OCI-M2 (cell line): ENCODE measurements around the gene UPP1.
"Not testable (repeated sequence)": the region's sequence is repeated elsewhere in the genome, so short reads cannot be mapped to it uniquely, and the experiment has no call there.

Source experiments
- DNase-seq: peaks from one replicate; lab custom pipeline; 2025; ENCODE audit not compliant: unreplicated experiment; lab: John Stamatoyannopoulos, UW

UPP1 gene

DNA sequence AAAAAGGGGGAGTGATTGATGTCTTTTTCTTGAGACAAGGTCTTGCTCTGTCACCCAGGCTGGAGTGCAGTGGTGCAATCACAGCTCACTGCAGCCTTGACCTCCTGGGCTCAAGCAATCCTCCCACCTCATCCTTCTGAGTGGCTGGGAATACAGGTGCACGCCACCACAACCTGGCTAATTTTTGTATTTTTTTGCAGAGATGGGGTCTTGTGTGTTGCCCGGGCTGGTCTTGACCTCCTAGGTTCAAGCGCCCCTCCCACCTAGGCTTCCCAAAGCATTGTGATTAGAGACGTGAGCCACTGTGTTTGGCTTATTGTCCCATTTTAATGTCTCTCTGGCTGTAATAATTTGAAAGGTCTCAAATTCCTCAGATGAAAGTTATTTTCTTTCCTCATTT lies 21.8 kb downstream of the UPP1 start:
- no peak for DNase-seq

DNA sequence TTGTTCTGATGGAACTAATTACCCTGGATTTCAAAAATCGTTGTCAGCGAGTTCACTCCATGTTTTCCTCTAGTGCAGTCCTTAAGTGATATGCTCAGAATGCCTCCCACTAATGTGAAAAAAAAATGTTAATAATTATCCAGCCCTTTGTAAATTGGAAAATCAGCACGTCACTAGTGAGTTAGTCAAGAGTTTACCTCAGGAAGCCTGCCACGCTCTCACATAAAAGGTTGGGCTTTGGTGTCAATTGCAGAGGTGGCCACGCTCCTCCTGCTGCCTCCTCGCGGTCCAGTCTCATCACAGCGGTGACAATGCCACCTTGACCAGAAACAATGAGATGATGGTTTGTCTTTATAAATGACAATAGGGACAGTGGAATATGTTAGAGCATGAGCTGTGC lies 22.5 kb downstream of the UPP1 start:
- DNase-seq = no peak

DNA sequence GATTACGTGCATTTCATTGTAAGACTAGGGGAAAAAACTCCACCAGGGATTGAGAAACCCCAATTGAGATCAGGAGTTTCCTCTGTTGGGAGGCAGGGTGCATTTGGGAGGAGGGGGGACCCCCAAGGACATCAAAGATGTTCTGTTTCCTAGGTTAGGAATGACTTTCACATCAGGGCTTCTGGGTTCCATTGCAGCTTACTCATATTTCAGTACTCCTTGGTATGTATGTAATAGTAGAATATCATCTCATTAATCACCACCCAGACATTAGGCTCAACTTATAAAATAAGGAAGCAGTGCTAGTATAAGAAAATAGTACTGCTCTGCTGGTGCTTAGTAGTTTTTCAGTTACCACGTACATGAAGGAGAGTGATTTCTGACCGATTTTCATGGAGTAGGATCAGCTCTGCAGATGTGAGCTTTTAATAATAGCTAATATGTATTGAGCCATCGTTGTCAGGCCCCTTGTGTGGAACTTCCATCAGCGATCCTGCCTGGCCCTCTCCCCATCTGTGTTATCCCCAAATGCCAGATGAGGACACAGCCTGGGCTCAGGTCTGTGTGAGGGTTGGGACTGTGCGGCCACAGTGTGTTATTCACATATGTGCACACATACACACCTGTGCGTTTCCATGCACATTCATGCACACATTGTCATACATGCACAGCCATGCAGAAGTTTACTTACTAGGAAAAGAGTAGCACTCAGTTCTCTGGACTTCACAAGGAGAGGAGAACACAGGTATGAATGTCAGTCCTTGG lies 23.5 kb downstream of the UPP1 start:
- DNase-seq = no peak

DNA sequence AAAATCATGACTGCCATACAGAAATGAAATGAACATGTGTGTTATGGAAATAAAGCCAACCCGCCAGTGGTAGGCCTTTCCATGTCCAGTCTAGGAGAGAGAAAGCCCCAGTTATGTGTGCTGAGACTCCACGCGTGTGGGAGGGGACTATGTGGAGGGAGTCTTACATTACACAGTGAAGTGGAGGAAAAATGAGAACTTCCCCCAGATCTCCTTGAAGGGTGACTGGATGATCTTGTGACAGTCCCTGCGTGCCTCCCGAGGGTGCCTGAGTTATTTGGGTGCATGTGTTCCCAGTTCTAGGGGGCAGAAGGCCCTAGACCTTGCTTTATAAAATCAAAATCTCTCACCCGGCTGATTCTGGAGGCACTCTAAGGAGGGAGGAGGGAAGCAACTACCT lies 24.2 kb downstream of the UPP1 start:
- no peak for DNase-seq

DNA sequence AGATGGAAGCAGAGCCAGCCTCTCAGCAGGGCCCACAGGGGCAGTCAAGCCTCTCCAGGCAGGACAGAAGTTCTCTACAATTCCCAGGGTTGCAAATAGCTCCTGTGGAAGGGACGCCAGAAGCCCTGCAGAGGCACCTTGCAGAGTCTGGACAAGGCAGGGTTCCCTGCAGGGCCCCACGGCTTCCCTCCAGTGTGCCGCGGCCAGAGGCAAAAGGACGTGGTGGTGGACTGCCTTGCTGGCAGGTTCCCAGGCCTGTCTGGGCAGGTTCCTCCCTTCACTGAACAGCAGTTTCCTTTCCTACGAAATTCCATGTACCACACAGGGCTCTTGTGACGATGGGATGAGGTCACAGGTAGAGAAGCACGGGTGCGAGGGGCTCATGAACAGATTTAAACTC lies 25.1 kb downstream of the UPP1 start:
- no peak for DNase-seq

DNA sequence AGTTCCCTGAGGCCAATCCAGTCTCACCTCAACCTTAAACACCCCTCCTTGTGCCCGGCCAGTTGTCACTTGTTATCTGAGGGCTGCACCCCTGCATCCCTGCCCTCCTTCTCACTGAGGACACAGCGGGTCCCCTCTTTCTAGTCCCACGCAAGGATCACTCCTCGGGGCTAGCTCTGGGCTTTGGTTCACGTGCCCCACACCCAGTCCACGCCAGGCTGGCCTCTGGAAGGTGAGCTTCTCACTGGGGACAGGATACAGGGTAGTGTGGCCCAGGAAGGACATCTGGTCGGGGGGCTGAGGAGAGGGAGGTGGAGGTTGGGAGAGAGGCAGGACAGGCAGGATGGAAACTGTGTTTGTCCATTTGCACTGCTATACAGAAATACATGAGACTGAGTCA lies 25.5 kb downstream of the UPP1 start:
- DNase-seq = no peak

DNA sequence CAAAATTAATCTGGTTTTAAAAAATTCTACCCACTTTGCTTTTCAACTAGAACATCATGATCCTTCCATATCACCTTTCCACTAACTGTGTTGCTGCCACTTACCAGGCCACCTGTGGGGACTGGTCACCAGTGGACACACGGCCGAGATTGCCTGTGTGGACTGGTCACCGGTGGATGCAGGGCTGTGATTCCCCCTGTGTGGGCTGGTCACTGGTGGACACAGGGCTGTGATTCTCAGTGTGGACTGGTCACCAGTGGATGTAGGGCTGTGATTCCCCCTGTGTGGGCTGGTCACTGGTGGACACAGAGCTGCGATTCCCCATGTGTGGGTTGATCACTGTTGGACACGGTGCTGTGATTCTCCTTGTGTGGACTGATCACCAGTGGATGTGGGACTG lies 27.0 kb downstream of the UPP1 start:
- no peak for DNase-seq

DNA sequence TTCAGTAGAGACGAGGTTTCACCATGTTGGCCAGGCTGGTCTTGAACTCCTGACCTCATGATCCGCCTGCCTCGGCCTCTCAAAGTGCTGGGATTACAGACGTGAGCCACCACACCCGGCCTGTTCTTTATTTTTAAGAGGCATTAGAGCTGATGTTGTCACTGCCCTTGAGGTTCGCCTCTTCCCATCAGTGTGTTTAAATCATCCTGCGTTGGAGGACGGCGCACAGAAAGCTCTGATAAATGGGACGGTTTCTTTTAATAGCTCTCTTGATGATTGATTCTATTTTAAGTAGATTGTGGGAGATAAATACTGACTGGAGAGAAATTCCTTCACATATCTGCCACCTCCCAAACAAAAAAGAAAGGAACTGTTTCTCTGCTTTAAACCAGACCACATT lies 29.0 kb downstream of the UPP1 start:
- no peak for DNase-seq

DNA sequence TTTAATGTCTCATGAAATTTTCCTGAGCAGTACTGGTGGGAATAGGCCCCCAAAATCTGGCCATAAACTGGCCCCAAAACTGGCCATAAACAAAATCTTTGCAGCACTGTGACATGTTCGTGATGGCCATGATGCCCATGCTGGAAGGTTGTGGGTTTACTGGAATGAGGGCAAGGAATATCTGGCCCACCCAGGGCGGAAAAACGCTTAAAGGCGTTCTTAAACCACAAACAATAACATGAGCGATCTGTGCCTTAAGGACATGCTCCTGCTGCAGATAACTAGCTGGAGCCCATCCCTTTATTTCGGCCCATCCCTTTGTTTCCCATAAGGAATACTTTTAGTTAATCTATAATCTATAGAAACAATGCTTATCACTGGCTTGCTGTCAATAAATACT lies 31.5 kb downstream of the UPP1 start:
- DNase-seq = not testable (repeated sequence)

DNA sequence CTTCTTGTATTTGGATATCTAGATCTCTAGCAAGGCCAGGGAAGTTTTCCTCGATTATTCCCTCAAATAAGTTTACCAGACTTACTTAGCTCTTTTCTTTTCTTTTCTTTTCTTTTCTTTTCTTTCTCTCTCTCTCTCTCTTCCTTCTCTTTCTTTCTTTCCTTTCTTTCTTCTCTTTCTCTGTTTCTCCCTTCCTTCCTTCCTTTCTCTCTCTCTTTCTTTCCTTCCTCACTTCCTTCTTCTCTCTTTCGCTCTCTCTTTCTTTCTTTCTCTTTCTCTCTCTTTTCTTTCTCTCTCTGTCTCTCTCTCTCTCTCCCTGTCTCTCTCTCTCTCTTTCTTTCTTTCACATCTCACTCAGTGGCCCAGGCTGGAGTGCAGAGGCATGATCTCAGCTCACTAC lies 37.0 kb downstream of the UPP1 start:
- DNase-seq = no peak

DNA sequence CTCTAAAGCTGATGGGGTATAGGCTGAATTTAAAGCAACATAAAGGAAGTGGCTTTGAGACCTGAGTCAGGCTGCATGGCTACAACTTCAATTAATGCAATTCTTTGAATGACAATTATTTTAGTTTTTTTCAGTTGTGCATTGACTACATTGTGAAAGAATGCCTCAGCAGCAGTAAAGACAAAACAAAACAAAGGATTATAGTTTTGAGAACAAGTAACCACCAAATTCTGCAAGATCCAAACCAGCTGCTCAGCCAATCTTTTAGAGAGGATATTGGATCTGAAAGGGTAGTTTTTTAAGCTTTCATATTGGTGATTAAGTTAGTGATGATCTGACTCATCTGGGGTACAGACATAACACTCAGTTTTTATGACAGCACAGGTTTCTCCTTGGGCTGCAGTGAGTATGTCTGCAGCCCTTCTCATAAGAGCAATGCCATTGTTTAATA lies 41.6 kb downstream of the UPP1 start:
- DNase-seq = no peak

DNA sequence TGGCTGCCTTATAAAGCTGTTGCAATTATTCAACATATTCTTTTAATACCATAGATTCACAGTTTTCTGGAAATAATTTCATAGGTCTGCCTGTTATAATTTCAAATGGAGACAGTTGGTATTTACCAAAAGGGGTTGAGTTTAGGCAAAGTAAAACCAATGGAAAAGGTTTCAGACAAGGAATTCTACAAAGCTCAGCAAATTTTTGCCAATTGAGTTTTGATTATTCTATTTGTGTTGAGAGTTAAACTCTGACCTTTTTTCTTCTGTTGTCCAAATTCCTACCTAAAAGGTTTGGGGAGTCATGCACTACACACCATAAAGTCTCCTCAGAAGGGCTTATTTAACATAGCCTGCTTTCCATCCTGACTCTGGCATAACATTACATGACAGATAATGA lies 43.7 kb downstream of the UPP1 start:
- no peak for DNase-seq

DNA sequence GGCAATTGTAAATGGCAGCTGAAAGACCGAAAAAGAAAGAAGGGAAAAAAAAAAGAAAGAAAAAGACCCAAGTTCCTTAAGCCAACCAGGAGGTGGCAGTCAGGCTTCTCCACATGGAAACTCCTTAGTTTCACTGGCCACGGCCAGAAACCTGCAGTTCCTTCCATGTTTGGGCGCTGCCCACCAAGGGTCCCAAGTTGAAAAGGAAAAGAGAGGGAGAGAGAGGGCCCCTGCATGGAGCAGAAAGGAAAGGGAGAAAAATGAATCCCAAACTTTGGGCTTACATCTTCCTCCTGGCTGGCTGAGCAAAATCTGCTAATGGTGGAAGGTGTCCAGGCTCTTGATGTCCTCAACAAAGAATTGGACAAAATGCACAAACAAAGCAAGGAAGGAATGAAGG lies 50.4 kb downstream of the UPP1 start:
- DNase-seq = no peak

DNA sequence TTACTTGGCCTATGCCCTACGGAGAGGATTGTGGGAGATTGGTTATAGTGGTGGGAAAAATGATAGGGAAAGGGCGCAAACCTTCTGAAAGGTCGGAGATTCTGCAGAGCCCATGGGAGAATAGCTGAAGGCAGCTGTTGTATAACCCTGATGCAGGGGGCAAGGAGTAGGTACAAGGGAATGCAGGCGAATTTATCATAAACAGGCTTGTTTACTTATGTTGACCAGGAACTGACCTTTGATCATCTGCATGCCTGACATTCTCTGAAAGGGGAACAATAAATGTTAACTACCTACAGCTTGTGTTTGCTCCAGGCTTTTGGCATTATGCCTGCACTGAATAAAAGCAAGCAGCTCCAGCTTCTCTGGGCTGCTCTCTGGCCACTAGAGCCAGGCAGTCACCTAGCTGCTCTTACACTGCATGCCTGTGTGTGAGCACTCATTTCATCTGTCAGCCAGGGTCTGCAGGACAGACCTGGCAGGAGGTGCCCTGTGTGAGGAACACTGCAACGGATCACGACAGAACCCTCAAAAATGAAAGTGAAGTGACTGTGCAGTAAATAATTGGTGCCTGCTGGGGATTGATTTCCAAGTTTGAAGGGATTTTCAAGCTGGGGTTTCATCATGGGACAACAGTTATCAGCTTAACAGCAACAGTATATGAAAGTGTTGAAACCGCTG lies 51.1 kb downstream of the UPP1 start:
- no peak for DNase-seq

DNA sequence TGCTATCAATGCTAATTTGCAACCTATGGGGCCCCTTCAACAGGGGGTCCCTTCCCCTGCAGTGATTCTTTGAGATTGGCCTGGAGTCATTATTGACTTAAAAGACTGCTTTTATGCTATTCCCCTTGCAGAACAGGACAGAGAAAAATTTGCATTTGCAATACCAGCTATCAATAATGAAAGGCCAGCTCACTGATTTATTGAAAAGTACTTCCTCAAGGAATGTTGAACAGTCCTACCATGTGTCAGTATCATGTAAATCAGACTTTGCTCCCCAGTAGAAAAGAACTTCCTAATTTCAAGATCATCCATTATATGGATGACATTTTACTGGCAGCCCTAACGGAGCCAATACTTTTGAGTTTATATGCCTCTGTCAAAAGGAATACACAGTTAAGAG lies 52.5 kb downstream of the UPP1 start:
- no peak for DNase-seq

DNA sequence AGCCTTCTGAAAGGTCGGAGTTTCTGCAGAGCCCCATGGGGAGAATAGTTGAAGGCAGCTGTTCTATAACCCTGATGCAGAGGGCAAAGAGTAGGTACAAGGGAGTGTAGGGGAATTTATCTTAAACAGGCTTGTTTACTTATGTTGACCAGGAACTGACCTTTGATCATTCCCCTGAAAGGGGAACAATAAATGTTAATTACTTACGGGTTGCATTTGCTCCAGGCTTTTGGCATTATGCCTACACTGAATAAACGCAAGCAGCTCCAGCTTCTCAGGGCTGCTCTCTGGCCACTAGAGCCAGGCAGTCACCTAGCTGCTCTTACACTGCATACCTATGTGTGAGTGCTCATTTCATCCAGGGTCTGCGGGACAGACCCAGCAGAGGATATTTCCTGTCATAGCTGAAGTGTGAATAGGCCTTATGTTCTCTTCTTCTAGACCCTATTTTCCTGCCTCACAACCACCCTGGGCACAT lies 55.3 kb downstream of the UPP1 start:
- DNase-seq = no peak

DNA sequence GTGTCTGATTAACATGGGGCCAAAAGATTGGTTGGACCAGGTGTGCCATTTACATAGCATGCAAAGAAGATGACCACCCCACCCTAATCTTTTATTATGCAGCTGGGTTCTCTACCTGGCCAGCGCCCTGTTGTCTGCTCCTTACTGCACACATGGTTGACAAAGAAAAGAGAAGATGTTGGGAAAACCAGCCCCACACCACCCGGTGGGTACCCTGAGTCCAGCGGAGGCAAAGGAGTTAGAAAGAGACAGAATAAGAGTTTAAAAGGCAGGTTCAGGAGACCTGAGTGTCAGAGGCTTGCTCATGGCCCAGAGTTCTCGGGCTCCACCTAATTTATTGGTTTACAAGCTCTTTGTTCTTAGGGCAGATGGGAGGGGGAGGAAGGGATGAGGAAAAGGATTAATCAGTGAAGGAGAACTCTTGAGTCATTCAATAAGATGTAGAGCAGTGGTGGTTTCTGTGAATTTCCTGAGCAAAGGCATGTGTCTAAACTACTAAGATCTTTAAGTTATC lies 58.1 kb downstream of the UPP1 start:
- no peak for DNase-seq

DNA sequence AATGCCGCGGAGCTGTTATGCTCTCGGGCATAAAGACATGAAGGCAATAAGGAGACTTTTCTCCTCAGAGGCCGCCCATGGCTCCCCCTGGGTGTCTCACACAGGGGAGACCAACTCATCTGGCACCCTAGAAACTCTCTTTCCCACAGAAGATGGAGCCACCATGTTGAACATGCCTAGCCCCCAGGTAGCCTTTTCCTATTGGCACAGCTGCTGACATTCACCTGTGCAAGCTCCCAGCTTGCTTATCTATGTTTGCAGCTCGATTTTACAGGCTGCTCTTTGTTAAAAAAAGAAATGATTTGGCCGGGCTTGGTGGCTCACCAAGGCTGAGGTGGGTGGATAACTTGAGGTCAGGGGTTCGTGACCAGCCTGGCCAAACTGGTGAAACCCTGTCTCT lies 58.6 kb downstream of the UPP1 start:
- not testable (repeated sequence) for DNase-seq

DNA sequence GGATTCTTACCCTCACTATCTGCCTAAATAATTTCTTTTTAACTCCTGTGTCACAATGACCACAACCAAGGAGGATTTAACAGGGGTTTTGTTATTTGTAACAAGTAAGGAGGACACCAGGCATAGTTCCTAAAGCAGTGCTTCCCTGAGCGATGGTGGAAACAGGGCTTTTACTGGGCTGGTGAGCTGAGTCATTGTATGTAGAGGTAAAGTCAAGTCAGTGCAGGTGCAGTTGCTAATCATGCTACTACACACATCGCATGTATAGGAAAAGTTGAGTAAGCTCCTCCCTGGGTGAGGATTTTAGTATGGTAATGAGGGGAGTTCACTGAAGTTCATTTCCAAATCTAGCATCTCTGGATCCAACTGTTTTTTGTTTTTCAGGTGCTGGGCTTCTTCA lies 59.2 kb downstream of the UPP1 start:
- no peak for DNase-seq

DNA sequence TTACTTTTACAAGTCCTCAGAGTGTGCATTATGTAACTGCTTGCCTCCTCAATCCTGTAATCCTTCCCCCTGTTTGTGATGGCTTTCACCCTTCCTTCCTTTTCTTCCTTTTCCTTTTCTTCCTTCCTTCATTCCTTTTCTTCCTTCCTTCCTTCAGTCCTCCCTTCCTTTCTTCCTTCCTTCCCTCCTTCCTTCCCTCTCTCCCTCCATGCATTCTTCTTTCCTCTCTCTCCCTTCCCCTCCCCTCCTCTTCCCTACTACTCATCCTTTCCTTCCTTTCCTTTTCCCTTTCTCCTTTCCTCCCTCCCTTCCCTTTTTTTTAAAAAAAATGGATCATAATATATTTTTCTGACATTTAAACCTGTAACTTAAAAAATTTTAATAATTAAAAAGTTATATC lies 60.0 kb downstream of the UPP1 start:
- DNase-seq = no peak

DNA sequence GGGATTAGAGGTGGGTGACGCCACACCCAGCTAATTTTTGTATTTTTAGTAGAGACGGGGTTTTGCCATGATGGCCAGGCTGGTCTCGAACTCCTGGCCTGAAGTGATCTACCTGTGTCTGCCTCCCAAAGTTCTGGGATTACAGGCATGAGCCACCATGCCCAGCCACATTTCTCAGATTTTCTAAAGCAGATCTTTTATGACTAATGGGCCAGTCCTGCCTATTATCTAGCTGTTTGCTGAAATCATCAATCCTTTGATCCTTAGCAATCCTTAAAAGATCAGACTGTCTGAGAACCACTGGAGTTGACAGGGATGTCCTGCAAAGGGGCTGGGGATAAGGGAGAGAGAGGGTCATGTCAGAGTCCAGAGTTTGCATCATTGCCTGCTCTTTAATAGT lies 61.0 kb downstream of the UPP1 start:
- DNase-seq = no peak

DNA sequence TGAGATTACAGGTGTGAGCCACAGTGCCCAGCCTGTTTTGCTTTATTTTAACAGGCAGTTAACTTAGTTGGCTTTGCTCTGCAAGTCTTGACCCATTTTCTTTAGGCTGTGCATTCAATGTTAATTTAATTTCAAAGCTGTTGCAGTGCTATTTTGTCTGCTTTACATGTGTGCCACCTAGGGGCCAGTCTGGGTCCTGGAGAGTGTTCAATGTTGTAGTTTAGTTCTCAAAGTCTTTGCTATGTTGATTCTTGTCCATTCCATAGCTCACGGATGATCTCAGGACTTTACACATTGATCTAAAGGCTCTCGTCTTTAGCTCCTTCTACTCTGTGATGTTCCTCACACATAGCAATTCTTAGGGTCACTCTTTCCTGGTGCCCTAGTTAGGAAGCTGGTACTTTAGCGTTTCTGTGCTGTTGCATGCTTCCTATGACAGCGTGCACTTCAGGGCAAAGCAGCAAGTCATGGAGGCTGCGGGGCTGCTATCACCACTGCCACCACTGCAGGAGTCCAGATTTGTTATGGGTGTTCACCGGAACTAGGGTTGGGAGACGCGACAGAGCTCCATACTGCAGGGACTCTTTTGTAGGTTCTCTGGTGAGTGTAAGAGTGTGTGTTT lies 65.8 kb downstream of the UPP1 start:
- DNase-seq = no peak
